Stimulated activated CD8-positive, alpha-beta memory T cell treated with anti-CD3 and anti-CD28 coated beads, Interleukin-4, amount 100 ng/mL, for 48 hours (primary cell): Measurements from ENCODE around the gene FAM53B.

Source experiments
- DNase-seq: peaks from one replicate; pipeline ENCODE4 v3.0.0-alpha.2; 2020

Gene FAM53B

DNA sequence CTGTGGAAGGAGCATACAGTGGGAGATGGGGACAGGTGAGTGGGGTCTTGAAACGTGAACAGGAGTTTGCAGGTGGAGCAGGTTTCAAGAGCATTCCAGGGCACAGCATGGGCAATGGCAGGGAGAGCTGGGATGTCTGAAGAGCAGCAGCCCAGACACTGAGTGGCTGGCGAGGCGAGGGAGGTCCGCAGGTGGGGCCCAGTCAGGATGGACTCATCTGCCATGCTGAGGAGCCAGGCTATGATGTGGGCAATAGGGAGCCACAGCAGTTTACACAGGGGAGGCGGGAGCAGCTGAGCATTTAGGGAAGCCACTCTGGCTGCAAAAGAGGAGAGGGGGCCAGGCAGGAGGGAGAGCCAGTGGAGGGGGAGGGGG, 138.7 kb downstream of the FAM53B start:
- no peak for DNase-seq

DNA sequence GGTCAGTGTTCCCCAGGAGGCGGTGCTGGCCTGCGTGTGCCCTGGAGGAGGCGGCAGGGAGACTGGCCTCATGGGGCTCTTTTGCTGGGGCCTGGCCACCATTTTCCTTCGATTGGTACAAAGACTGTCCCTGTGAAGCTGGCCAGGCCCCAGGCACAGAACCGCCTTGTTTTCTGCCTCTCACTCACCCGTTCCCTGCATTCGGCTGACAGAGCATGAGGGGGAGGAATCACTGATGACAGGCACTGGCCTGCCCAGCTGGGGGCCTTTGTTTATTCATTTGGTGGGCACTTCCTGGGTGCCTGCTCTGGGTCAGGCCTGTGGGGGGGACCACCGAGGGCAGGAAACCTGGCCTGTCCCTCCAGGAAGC, 139.2 kb downstream of the FAM53B start:
- no peak for DNase-seq

DNA sequence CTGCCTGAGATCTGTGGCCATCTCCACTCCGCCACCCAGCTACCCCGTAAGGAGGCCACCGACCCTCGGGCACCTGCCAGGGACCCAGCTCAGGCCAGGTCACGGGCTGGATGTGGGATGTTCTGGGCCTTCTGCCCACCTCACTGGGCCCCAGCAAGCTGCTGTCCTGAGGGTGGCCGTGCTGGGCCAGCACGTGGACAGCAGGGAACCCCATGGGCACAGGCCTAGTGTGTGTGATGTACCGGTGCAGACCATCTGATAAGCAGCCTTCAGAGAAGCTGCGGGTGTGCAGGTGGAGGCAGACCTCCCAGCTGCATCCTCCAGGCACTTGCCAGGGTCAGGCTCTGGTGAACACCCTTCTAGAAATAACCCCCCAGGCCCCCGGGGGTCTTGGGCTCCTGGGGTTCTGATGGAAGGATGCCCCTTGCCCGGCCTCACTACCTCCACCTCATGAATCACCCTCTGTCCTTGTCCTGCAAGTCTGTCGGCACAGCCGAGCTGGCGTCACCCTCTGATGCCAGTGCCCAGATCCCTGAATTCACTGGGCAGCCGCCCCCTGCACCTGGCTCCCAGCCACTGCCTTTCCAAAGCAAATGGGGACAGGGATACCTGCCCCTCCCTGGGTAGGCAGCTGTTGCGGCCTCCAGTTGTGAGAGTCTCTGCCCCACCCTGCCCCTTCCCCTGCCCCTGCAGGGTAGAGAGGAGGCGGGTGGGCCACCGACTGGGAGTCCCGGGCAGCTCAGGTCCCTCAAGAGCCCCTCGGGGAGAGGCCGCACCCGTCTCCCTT, 139.8 kb downstream of the FAM53B start:
- no peak for DNase-seq

GRCh38 chr10:124603376-124604213, 140.6 kb downstream of the FAM53B start:
- no peak for DNase-seq

DNA sequence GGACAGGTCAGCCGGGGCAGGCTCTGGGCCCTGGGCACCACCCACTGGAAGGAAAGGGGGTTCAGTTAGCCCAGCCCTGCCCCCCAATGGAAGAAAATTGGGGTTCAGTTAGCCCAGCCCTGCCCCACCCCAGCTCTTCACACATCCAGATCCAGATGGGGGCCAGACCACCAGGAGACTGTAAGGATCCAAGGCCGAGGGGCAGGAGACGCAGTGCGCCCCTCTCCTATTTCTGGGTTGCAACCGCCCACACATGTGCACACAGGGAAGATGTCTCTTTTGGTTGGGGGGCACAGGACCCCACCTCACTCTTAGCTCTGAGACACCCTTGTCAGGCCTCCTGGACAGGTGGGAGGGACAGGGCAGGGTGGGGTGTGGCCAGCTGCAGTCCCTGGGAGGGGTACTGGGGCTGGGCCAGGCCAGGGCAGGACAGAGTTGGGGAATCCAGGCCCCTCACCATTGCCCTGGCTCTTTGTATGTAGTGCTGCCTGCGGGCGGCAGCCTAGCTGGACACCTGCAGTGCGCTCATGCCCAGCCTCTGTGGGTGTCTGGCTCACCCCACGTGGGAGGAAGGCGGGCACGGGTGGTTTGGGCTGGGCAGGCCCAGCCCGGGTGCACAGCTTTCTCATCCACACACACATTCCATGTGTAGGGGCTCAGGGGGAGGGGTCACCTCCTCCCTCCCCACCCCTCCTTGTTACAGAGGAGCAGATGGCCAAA, 141.4 kb downstream of the FAM53B start:
- DNase-seq = no peak

- DNase-seq = no peak
These were observed 142.0 kb downstream of the FAM53B start for GRCh38 chr10:124602121-124602561.

DNA sequence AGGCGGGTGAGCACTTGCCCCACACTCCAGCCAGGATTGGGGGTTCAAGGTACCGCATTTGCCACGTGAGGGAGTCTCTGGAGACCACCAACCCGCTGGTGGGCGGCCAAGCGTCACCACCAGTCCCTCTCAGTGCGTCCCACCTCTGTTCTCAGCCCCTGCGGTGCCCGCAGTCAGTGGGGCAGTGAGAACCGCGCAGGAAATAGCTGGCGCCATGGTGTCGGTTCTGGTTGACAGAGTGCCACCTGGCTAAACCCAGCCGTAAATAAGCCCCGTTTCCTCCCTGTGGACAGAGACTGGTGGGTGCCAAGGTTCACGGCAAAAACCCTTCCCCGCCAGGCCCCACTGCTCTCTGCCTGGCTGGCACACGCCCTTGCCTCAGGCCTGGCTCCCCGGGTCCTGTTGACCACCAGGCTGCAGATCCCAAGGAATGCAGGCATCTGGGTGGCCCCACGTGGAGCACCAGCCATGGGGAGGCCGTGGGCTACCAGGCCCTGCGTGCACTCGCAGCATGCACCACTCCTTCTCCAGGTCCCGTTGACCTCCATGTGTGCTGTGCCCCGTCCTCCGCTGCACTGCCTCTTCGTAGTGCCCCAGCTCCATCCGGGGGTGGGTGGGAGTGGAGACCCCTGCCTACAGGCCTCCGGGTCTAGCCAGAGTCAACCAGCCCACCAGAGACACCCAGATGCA, 142.6 kb downstream of the FAM53B start:
- no peak for DNase-seq

DNA sequence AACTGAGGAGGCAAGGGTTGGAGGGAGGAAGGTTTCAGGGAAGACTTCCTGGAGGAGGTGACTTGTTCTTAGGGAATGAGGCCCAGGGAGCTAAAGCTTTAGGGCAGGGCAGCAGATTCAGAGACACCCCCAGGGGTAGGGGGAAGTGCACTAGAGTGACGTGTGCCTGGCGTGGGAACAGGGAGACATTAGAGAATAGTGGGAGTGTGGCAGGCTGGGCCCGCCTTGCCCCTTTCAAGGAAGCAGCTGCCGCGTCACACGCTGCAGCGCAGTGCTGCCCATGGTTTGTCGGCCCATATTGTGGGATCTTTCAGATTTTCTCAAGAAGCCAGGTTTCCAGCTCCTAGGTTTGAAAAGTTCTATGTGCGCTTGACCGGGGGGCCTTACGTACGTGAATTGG, 143.2 kb downstream of the FAM53B start:
- no peak for DNase-seq

DNA sequence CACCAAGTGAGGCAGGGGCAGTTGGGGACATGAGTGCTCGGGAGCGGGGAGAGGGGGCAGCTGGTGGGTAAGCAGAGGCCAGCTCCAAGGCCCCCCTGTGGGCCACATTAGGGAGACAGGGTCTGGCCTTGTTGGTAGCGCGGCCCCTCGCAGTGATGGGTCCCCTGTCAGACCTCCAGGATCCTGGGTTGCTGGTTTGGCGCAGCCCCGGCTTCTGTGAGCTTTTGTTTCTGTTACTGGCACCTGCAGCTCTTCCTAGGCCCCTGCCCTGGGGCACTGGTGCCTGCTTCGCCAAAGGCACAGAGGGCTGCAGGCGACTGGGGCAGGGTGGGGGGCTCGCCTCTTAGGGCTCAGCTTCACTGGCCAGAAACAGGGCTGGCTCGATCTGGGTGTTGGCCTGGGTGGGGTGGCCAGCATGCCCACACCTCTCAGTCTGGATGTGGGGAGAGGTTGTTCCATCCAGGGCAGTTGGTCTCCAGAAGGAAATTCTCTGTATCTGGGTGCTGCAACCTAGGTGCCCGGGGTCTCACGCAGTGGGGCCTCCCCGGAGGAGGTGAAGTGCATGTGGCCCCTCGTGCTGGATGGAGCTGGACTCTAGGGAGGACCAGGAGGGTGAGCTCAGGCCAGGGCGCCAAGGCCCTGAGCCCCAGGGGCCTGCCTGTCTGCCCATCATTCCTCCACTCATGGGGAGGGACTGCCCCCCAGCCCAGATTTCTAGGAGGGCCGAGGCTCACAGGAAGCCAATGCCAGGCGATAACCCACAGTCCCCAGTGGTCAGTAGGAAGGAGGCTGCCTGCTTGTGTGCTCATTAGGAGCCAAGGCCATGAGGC, 143.9 kb downstream of the FAM53B start:
- DNase-seq = no peak

GRCh38 chr10:124599588-124600050, 144.6 kb downstream of the FAM53B start:
- DNase-seq = no peak

DNA sequence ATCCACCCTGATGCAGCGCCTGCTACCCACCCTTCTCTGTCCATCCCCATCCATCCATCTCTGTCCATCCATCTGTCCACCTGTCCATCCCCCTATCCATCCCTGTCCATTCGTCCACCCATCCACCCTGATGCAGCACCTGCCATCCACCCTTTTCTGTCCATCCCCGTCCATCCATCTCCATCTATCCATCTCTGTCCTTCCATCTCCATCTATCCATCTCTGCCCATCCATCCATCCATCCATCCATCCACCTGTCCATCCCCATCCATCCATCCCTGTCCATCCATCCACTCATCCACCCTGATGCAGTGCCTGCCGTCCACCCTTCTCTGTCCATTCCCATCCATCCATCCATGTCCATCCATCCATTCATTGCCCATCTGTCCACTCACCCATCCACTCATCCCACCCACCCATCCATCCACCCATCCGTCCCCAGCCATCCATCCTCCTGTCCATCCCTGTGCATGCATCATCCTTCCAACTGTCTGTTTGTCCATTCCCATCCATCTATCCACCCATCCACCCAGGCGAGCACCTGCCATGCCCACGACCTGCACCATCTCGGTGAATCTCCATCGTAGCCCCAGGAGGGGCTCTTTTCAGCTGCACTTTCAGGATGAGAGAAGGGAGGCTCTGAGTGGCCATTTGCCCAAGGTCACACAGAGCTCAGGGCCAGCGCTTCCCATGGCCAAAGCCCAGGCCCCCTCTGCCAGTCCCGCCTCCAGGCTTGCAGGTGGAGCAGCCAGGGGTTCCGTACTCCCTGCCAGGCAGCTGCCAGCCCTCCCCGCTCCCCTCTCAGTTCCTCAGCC, 145.2 kb downstream of the FAM53B start:
- DNase-seq = no peak

DNA sequence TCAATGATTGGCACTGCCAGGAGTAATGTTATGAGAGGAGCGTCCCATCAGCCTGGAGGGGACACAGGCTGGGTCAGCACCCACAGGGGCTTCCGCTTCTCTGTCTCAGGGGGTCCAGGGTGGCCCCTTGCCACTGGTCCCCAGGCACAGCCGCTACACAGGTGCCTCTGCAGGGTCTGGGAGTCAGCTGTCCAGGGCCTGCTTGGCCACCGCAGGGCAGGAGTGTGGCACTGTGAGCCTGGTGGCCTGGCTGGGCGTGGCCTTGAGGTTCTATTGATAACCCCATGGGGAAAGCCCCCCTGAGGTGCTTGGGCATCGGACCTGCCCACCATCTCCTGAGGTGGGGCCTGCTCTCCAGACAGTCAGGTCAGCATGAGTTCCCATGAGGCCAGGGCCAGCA, 146.0 kb downstream of the FAM53B start:
- no peak for DNase-seq

DNA sequence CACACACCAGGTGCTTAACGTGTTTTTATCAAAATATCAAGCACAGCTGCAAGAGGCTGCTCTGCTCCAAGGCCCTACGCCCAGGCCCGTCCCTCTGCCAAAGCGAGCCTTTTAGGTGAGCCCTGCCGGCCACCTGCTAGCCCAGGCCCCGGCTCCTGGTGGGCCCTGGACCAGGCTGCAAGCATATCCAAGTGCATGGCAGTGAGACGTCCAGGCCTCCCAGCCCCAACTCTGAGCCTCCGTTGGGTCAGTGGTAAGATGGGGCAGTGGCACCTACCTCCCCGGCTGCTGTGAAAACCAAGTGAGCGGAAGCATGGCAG, 146.4 kb downstream of the FAM53B start:
- DNase-seq = no peak

DNA sequence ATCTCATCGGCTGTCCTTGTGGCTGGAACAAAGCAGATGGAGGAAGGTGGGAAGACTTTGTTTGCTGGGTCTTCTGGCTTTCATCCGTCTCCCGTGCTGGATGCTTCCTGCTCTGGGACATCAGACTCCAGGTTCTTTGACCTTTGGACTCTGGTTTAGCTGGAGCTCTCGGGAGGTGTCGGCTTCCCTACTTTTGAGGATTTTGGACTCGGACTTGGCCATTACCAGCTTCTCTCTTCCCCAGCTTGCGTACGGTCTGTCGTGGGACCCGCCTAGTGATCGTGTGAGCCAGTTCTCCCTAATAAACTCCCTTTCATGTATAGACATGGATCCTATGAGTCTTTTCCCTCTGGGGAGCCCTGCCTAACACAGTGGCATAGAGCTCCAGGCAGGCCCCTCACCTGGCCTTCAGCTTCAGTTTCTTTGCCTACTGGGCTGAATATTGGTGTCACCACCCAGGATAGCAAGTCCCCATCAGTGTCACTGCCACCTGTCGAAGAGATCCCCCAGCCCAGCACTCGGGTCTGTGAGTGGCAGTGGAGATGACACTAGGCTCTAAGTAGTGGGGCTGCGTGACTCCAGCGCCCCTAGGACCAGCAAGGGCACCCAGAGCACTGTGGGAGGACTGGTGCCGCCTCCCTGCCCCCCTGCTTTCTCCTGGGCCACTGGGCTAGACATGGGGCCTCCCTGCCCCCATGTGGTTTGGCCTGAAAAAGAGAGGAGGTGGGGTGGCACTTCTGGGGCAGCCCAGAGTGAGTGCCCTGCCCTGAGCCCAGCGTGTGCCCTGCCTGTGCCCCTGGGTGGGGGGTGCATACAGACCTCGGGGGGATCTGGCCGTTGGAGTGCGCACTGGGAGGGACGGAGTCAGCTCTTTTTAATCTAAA, 147.0 kb downstream of the FAM53B start:
- no peak for DNase-seq

DNA sequence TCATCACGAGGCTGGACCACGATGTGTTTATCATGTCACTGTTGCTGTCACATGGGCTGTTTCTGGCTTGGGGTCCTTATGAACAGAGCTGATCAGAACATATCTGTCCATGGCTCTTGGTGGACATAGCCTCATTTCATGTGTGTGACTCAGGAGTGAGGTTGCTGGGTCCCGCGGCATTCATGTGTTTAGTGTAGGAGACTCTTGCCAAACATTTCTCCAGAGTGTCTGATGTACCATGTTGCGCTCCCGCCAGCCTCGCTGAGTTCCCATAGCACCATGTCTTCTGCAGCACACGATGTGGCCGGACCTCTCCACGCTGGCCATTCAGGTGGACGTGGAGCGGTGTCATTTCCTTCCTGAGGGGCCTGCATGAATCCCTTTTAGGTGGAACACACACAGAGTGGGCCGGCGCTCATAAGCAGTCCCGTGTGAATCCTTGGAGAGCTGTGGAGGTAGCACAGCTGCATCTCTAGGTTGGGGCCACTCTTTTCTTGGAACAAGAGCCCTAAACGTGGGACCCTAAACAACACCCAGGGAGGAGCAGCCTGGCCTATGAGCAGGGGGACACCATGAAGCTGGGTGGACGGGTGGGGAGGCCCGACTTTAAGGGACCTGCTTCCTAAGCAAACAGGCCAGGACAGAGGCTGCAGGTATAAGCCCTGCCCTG, 147.9 kb downstream of the FAM53B start:
- no peak for DNase-seq

DNA sequence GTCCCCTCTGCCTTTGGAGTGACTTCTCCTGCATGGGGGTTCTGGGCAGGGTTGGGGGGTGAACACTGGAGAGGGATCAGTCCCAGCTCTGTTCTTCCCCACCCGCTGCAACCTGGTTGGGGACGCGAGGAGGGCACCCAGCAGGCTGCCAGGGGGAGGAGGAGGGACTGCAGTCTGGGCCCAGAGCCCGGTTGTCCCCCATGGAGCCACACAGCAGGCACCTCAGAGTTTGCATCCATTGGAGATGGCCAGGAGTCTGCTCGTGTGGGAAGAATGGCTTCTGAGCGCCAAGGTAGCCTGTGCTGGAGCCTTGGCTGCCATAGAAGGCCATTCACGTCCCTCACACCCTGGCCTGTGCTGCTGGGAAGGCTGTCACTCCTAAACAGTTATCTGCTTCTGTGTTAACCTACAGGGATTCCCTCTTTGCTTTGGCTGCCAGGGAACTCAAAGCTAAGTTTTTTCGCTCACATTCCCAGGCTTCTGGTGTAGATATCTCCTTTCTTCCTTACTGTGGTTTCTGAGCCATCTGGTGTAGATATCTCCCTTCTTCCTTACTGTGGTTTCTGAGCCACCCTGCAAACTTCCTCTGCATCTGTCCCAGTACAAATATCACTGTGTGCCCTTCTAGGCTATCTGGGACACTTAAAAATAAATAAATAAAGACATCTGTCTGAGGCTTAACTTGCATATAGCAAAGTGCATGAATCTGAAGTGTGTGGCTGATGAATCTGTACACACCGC, 148.9 kb downstream of the FAM53B start:
- no peak for DNase-seq

- DNase-seq = no peak
These were observed 149.9 kb downstream of the FAM53B start for GRCh38 chr10:124594240-124594639.

DNA sequence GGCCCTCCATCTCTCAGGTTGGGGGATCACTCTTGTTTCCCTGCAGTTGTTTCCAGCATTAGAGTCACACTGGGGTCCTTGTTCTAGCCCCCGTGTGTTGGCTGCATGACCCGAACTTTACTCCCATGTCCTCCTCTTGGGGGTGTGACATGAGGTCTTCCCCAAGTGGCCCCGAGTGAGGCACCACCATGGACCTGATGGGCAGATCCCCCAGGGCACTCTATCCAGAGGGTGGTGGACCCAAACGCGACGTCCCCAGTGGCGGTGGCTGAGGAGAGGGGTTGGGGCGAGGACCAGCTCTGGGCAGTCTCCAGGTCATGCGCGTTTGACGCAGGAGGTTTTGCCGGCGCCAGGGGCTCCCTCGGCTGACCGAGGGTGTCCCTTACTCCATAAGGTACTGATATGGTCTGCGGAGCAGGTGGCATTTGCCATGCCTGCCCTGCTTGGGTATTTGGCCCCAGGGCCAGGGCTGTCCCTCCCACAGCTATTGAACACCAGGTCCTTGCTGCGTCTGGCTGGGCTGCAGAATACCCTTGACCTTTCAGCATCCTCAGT, 150.7 kb downstream of the FAM53B start:
- DNase-seq = no peak
